ENCODE data around the gene CCDC14. TPM values are rescaled to one million over a fixed set of nuclear protein-coding genes. Genes with fewer than 3 reads are reported as not detected.

The CCDC14 gene, protein sequence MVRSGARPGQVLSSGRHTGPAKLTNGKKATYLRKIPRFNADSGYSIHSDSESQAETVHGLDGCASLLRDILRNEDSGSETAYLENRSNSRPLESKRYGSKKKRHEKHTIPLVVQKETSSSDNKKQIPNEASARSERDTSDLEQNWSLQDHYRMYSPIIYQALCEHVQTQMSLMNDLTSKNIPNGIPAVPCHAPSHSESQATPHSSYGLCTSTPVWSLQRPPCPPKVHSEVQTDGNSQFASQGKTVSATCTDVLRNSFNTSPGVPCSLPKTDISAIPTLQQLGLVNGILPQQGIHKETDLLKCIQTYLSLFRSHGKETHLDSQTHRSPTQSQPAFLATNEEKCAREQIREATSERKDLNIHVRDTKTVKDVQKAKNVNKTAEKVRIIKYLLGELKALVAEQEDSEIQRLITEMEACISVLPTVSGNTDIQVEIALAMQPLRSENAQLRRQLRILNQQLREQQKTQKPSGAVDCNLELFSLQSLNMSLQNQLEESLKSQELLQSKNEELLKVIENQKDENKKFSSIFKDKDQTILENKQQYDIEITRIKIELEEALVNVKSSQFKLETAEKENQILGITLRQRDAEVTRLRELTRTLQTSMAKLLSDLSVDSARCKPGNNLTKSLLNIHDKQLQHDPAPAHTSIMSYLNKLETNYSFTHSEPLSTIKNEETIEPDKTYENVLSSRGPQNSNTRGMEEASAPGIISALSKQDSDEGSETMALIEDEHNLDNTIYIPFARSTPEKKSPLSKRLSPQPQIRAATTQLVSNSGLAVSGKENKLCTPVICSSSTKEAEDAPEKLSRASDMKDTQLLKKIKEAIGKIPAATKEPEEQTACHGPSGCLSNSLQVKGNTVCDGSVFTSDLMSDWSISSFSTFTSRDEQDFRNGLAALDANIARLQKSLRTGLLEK
- total RNA-seq (2022; extraction: Qiagen RNA extraction; ENCODE audit: low read depth): 20.9 to 24.4 TPM (median 21.7 TPM) in 5 replicates

DNA sequence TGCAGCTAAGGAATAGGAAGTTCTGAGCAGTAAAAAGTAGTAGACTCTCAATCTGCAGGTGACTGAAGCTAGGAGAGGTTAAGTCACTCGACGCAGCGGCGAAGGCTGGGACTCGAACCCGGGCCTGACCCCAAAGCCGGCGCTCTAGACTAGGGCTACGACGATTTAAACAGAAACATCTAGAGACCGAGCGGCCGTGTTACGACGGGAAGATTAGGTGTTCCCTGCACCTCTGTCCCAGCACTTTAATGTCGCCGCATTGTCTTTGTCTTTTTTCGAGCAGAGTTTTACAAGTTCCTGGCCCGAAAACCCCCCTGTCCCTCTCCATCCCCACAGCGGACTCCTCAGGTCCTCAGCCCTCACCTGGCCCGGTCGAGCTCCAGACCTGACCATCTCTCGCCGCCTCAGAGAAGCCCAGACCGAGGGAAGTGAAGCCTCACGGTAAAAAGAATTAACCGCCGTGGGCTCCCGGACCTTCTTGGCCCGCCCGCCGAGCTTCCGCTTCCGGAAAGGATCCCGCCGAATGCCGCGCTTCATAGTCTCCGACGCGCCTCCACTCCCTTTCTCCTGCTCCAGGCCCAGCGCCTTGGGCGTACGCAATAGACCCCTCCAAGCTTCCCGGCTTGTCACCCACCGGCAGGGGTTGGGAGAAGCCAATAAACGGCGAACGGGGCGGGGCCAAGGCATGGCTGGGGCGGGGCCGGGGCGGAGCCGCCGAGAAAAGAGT, at the start of gene CCDC14:
CCDC14 (minus strand) TSS at position 449 of the 727 bp plus-strand sequence; CDS start at position 393, 56 bp downstream.

DNA sequence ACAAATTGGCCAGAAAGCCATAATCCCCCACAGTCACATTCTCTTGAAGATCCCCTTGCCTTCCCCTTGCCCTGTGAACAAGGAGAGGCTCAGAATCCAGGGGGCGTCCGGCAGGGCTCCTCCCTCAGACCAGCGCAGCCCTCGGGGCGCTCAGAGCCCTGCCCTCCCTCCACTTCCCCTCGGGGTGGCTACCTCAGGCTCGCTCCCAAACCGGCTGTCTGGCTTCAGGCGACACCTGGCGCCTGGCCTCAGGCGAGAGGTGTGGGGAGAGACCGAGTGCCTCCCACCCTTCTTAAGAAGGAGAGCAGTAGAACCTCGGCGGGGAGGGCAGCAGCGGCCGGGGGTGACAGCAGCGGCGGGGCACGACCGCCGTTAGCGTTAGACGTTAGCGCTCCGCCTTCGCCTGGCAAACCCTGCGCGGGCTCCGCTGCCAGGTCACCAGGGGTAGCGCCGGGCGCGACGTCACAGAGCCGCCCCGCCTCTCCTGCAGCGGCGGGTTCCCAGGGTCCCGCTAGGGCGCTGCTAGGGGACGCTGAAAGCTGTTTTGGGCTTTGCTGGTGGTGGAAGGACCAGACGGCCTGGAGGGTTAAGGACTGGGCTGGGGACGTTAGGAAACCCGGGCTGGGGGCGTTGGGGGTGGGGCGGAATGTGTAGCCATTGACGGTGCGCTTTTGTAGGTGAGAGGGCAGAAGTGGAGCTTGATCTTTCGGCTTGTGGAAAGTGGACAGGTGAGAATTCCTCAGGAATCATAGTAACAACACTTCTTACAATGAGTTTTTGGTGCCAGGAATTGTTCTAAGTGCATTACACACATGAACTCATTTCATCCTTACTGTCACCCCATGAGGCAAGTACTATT, 30.9 kb upstream of the CCDC14 start, which contains the start of gene ROPN1:
ROPN1 (minus strand) TSS at position 395 of the 859 bp plus-strand sequence. CDS start 11,643 bp downstream, outside the sequence.

DNA sequence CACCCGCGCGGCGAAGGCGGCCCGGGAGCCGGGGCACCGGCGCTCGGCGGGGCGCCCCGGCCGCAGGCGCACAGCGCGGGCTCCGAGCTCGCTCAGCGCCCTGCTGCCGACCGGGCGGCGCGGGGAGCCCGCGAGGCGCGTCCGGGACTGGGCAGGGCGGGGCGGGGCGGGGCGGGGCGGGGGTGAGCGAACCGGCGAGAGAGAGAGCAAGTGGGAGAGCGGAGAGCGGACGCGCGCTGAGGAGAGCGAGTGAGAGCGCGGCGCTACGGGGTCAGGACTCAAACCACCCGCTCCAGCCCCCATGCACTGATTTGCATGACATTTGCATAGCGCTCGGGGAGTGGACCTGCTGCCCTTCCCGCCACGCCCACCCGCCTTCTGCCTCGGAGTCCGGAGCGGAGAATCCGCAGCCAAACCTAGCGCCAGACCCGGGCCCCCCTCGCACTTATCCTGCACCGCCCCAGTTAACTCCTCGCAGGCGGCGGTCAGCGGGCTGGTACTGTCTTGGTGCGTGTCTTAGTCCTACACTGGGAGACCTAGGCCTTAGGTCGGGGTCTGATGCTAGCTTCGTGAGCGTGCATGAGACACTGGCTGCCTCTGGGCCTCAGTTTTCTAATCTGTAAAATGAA, 76.7 kb downstream of the CCDC14 start, which contains the start of gene MYLK:
MYLK (minus strand) TSS at position 130 of the 629 bp plus-strand sequence. CDS start 90,491 bp downstream, outside the sequence.

Other genes starting within 250 kb of the CCDC14 start
- 14.2 to 20.7 TPM (median 15.1 TPM) in 5 replicates for gene MYLK, start 76.9 kb downstream of the CCDC14 start, total RNA-seq (2022; extraction: Qiagen RNA extraction; ENCODE audit: low read depth)
- gene ROPN1, start 30.9 kb upstream of the CCDC14 start, total RNA-seq (2022; extraction: Qiagen RNA extraction; ENCODE audit: low read depth): not detected in 5 replicates
- gene KALRN, start 72.1 kb upstream of the CCDC14 start, total RNA-seq (2022; extraction: Qiagen RNA extraction; ENCODE audit: low read depth): 1.2 to 2.8 TPM (median 1.7 TPM) in 5 replicates